Kidney (tissue), 14 donors: ENCODE results near the gene ZNF423. TPM values are rescaled to one million over a fixed set of nuclear protein-coding genes. Genes with fewer than 3 reads are reported as not detected.

Experiments used
- DNase-seq, 5 donors: peaks; one replicate each; pipeline ENCODE4 v3.0.0-alpha.2; 2013 to 2020
- FAIRE-seq: peaks from 2 replicates; lab custom pipeline; 2012; peaks lifted over from hg19 to GRCh38; lab: Jason Lieb, UNC
- H3K27ac ChIP-seq, 2 donors: one replicate each; pipeline ENCODE4 v1.7.0; 2013; ENCODE audit warnings: low read depth in 2 of 2, low read length in 2 of 2, inconsistent platforms in 1 of 2
- H3K27me3 ChIP-seq: one replicate; pipeline ENCODE4 v1.7.1; 2013; ENCODE audit warnings: low read length, inconsistent platforms; ENCODE audit not compliant: control insufficient read depth, insufficient read depth
- H3K36me3 ChIP-seq, 3 donors: one replicate each; pipeline versions ENCODE4 v1.7.0 to v1.7.1; 2013; ENCODE audit warnings: low read length in 3 of 3, control low read depth in 1 of 3, inconsistent platforms in 1 of 3; ENCODE audit not compliant: insufficient read depth in 3 of 3, control insufficient read depth in 2 of 3
- H3K4me1 ChIP-seq, 3 donors: one replicate each; pipeline versions ENCODE4 v1.7.0 to v1.7.1; 2013; ENCODE audit warnings: low read length in 3 of 3, inconsistent platforms in 1 of 3, low read depth in 1 of 3; ENCODE audit not compliant: control insufficient read depth in 2 of 3, insufficient read depth in 2 of 3
- H3K4me3 ChIP-seq, 3 donors: one replicate each; pipeline versions ENCODE4 v1.7.0 to v1.8.1; 2013; ENCODE audit warnings: low read length in 3 of 3, control low read depth in 1 of 3, inconsistent platforms in 1 of 3
- H3K9ac ChIP-seq, 3 donors: one replicate each; pipeline versions ENCODE4 v1.7.0 to v1.7.1; 2013; ENCODE audit warnings: low read length in 3 of 3, control low read depth in 1 of 3, inconsistent platforms in 1 of 3
- H3K9me3 ChIP-seq, 3 donors: one replicate each; pipeline versions ENCODE4 v1.7.0 to v1.7.1; 2013; ENCODE audit warnings: low read length in 3 of 3, control low read depth in 1 of 3, inconsistent platforms in 1 of 3; ENCODE audit not compliant: control insufficient read depth in 2 of 3, insufficient read depth in 1 of 3
- CTCF ChIP-seq: IDR thresholded peaks from 3 replicates; pipeline ENCODE4 v1.5.1; 2012; ENCODE audit warnings: mild to moderate bottlenecking, moderate library complexity, borderline replicate concordance; ENCODE audit not compliant: insufficient read depth; ENCODE audit errors: extremely low read depth
- intact Hi-C: fragments of 100-400 bp; cut with DNase I; formaldehyde crosslinking; loops from one replicate; pipeline ENCODE4 v1.11.1; 2022
- polyA plus RNA-seq: library from polyadenylated mRNA; stranded (reverse); fragments of 350-450 nt; fragmentation: Illumina TruSeq; extraction: RNeasy Lipid Tissue Mini Kit (QIAGEN cat#74804); gene quantifications from one replicate; pipeline ENCODE4 v1.2.3, GENCODE V29; 2014; ENCODE audit warnings: low read depth, low replicate concordance; ENCODE audit not compliant: insufficient read depth
- total RNA-seq: library from RNA; stranded (reverse); fragmentation: NEBNext Ultra II Directional; extraction: Animal tissue kit (Norgen Biotek cat#: 25700); gene quantifications from one replicate; pipeline ENCODE4 v1.2.1, GENCODE V29; 2021
- donor health status: control.
- donor health status: control.
- donor health status: control.
- donor health status: control.
- donor health status: control.
- donor health status: DM: yes; HTN: yes; CAD: no.
- donor health status: Normal renal cell carcinoma (clear cell type).

The ZNF423 gene
- total and polyA plus RNA-seq, 2 donors from 2014 or later, result 2.0 to 8.4 TPM

GRCh38 chr16:49524947-49525315 lies 331.0 kb downstream of the ZNF423 start:
- intact Hi-C loops, result no loop called here
- no peaks in the 10 kb centered on the region for H3K9me3 ChIP-seq
- peaks cover 0 to 3% (median 0%) of the 10 kb centered on the region in 3 donors for H3K36me3 ChIP-seq
- no peaks in the 10 kb centered on the region for H3K27me3 ChIP-seq
- peaks cover 0 to 3% (median 0%) of the 10 kb centered on the region in 3 donors for H3K4me1 ChIP-seq
- no peak for FAIRE-seq
- no peak overlapping the region for H3K9ac ChIP-seq
- no peak for DNase-seq
- H3K27ac ChIP-seq, result no peak overlapping the region
- no peak for TF ChIP-seq CTCF
- H3K4me3 ChIP-seq, result no peak overlapping the region

GRCh38 chr16:49524216-49524946 lies 331.5 kb downstream of the ZNF423 start:
- Histone ChIP-seq H3K27me3 (no peaks in the 10 kb centered on the region), H3K9ac (no peak overlapping the region), H3K27ac (no peak overlapping the region), H3K36me3 (peaks cover 0 to 3% (median 0%) of the 10 kb centered on the region in 3 donors), H3K4me1 (peaks cover 0 to 3% (median 0%) of the 10 kb centered on the region in 3 donors), H3K9me3 (no peaks in the 10 kb centered on the region), H3K4me3 (no peak overlapping the region)
- no peak for TF ChIP-seq CTCF
- intact Hi-C loops, result no loop called here
- FAIRE-seq (no peak), DNase-seq (peak; percentile 55 to 82 (median 80))

GRCh38 chr16:49523435-49524159 lies 332.3 kb downstream of the ZNF423 start:
- no peak overlapping the region for H3K27ac ChIP-seq
- TF ChIP-seq CTCF, result no peak
- peaks cover 0 to 3% (median 0%) of the 10 kb centered on the region in 3 donors for H3K4me1 ChIP-seq
- H3K9ac ChIP-seq, result no peak overlapping the region
- FAIRE-seq (no peak), DNase-seq (peak in 1 of 5 donors; percentile 29)
- intact Hi-C loops, result no loop called here
- no peak overlapping the region for H3K4me3 ChIP-seq
- H3K9me3 ChIP-seq, result no peaks in the 10 kb centered on the region
- H3K27me3 ChIP-seq, result no peaks in the 10 kb centered on the region
- peaks cover 0 to 3% (median 0%) of the 10 kb centered on the region in 3 donors for H3K36me3 ChIP-seq
